ENCODE data around the gene LSR. TPM values are rescaled to one million over a fixed set of nuclear protein-coding genes. Genes with fewer than 3 reads are reported as not detected.
A peak's percentile ranks its signal among the peaks of the same experiment; 100 is the strongest.

LSR gene
- total and polyA plus RNA-seq, 12 donors = 3.2 to 10.4 (median 5.2) TPM

GRCh38 chr19:35297515-35297848, 48.7 kb downstream of the LSR start:
- H3K27me3 ChIP-seq = peaks cover 0 to 61% (median 37%) of the 10 kb centered on the region in 7 donors
- WGBS, 2 donors = 95 to 98% methylated on average over 3 of the region's 3 CpGs
- no peak for TF ChIP-seq CTCF (IDR thresholded peaks at IDR 0.05)

GRCh38 chr19:35297922-35298321, 49.1 kb downstream of the LSR start:
- TF ChIP-seq CTCF (IDR thresholded peaks at IDR 0.05) = no peak
- no peak for DNase-seq
- Histone ChIP-seq H3K4me3 (no peak overlapping the region), H3K4me1 (peaks cover 0 to 6% (median 0%) of the 10 kb centered on the region in 9 donors), H3K36me3 (no peaks in the 10 kb centered on the region), H3K9me3 (no peaks in the 10 kb centered on the region), H3K27me3 (peaks cover 0 to 58% (median 36%) of the 10 kb centered on the region in 7 donors), H3K27ac (no peak overlapping the region)
- 95 to 96% methylated on average over 2 of the region's 2 CpGs for WGBS, 2 donors
- intact Hi-C loops (cut with DNase I) = no loop called here
- no peak for ATAC-seq

More at GRCh38 chr19:35297515-35297848, 48.7 kb downstream of the LSR start:
- H3K36me3 ChIP-seq = no peaks in the 10 kb centered on the region
- ATAC-seq (no peak), DNase-seq (no peak)
- H3K4me1 ChIP-seq = peaks cover 0 to 6% (median 0%) of the 10 kb centered on the region in 9 donors
- no peaks in the 10 kb centered on the region for H3K9me3 ChIP-seq
- H3K4me3 ChIP-seq = no peak overlapping the region
- no peak overlapping the region for H3K27ac ChIP-seq
- intact Hi-C loops (cut with DNase I) = no loop called here

GRCh38 chr19:35298561-35298972, 49.8 kb downstream of the LSR start:
- Histone ChIP-seq H3K4me1 (peaks cover 0 to 6% (median 0%) of the 10 kb centered on the region in 9 donors), H3K9me3 (no peaks in the 10 kb centered on the region), H3K27me3 (peaks cover 0 to 51% (median 32%) of the 10 kb centered on the region in 7 donors), H3K4me3 (no peak overlapping the region), H3K27ac (no peak overlapping the region), H3K36me3 (no peaks in the 10 kb centered on the region)
- 94 to 97% methylated on average over 5 of the region's 5 CpGs for WGBS, 2 donors
- no peak for TF ChIP-seq CTCF (IDR thresholded peaks at IDR 0.05)
- intact Hi-C loops (cut with DNase I) = no loop called here
- ATAC-seq (no peak), DNase-seq (no peak)

DNA sequence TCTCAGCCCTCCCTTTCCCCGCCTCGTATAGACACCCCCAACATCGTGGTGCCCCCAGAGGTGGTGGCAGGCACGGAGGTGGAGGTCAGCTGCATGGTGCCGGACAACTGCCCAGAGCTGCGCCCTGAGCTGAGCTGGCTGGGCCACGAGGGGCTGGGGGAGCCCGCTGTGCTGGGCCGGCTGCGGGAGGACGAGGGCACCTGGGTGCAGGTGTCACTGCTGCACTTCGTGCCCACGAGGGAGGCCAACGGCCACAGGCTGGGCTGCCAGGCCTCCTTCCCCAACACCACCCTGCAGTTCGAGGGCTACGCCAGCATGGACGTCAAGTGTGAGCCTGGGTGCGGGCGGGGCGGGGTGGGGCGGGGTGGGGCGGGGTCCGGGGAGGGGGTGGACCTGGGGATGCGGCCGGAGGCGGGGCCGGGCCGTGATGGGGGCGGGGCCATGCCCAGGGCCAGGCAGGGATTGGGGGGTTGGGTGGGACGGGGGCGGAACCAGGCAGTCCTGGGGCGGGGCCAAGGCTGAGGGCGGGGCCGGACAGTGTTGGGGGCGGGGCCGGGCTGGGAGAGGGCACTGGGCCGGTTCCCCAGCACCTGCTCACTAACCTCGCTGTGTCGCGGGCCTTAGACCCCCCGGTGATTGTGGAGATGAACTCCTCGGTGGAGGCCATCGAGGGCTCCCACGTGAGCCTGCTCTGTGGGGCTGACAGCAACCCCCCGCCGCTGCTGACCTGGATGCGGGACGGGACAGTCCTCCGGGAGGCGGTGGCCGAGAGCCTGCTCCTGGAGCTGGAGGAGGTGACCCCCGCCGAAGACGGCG, 50.9 kb downstream of the LSR start:
- H3K27me3 ChIP-seq = peaks cover 0 to 44% (median 24%) of the 10 kb centered on the region in 7 donors
- no peaks in the 10 kb centered on the region for H3K9me3 ChIP-seq
- no peaks in the 10 kb centered on the region for H3K36me3 ChIP-seq
- DNase-seq = no peak
- H3K4me3 ChIP-seq = no peak overlapping the region
- TF ChIP-seq CTCF (IDR thresholded peaks at IDR 0.05) = no peak
- no peak overlapping the region for H3K27ac ChIP-seq
- H3K4me1 ChIP-seq = peaks cover 0 to 6% (median 0%) of the 10 kb centered on the region in 9 donors
- intact Hi-C loops (cut with DNase I) = no loop called here
- ATAC-seq = peak in 1 of 8 donors; percentile 38
- 42 to 43% methylated on average over 37 to 54 of the region's 55 CpGs for WGBS, 2 donors

All from heart right ventricle (tissue), 16 donors.